Mesodermal cell (in vitro differentiated cells): ENCODE results near the gene CNTD1.

Experiments
- H3K27ac ChIP-seq: 2 replicates; pipeline ENCODE4 v1.7.0; 2013; ENCODE audit warnings: mild to moderate bottlenecking, low read depth, low read length, moderate library complexity; ENCODE audit not compliant: severe bottlenecking
- H3K36me3 ChIP-seq: 2 replicates; pipeline ENCODE4 v1.7.1; 2013; ENCODE audit warnings: mild to moderate bottlenecking, low read length, moderate library complexity; ENCODE audit not compliant: control insufficient read depth, insufficient read depth
- H3K4me1 ChIP-seq: one replicate; pipeline ENCODE4 v1.7.1; 2013; ENCODE audit warnings: mild to moderate bottlenecking, low read length; ENCODE audit not compliant: insufficient read depth, control insufficient read depth, poor library complexity, severe bottlenecking
- H3K4me3 ChIP-seq: 2 replicates; pipeline ENCODE4 v1.7.0; 2013; ENCODE audit warnings: low read length, control low read depth, mild to moderate bottlenecking; ENCODE audit not compliant: insufficient read depth, poor library complexity, severe bottlenecking; ENCODE audit errors: extremely low read depth
- H3K9me3 ChIP-seq: 2 replicates; pipeline ENCODE4 v1.7.1; 2013; ENCODE audit warnings: mild to moderate bottlenecking, low read length, moderate library complexity; ENCODE audit not compliant: control insufficient read depth
- WGBS, 2 experiments: methylation state at CpG; one replicate each; pipeline ENCODE4 v1.1.5; 2013; ENCODE audit warnings: missing lambda C conversion rate in 2 of 2; ENCODE audit not compliant: insufficient coverage in 2 of 2; 5-methylcytosine and 5-hydroxymethylcytosine counted together

CNTD1 gene

DNA sequence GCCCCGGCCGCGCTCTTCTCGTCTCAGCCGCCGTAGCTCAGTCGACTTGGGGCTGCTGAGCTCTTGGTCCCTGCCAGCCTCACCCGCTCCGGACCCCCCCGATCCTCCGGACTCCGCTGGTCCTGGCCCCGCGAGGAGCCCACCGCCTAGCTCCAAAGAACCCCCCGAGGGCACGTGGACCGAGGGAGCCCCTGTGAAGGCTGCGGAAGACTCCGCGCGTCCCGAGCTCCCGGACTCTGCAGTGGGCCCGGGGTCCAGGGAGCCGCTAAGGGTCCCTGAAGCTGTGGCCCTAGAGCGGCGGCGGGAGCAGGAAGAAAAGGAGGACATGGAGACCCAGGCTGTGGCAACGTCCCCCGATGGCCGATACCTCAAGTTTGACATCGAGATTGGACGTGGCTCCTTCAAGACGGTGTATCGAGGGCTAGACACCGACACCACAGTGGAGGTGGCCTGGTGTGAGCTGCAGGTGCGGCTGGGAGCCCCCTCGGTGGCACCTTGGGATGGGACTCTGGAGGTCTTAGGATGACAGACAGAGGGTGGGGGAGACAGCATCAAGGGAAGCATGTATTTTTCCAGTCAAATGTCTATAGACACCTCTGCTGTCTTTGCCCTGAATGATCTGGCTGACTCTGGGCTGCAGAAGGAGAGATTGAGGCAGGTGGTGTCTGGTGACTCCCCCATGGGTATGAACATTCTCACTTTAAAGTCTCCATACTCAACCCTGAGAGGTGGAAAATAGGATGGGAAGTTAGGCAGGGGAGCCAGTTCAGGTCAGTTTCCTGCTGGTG is 17.6 kb upstream of the CNTD1 start:
- H3K9me3 ChIP-seq: no peaks in the 10 kb centered on the region
- peaks cover 31% of the 10 kb centered on the region for H3K4me1 ChIP-seq
- WGBS, 2 experiments: 7 to 10% methylated on average over 29 to 39 of the region's 39 CpGs
- H3K27ac ChIP-seq: no peak overlapping the region
- H3K36me3 ChIP-seq: peaks cover 42% of the 10 kb centered on the region
- peak overlapping the region; percentile 53 for H3K4me3 ChIP-seq

DNA sequence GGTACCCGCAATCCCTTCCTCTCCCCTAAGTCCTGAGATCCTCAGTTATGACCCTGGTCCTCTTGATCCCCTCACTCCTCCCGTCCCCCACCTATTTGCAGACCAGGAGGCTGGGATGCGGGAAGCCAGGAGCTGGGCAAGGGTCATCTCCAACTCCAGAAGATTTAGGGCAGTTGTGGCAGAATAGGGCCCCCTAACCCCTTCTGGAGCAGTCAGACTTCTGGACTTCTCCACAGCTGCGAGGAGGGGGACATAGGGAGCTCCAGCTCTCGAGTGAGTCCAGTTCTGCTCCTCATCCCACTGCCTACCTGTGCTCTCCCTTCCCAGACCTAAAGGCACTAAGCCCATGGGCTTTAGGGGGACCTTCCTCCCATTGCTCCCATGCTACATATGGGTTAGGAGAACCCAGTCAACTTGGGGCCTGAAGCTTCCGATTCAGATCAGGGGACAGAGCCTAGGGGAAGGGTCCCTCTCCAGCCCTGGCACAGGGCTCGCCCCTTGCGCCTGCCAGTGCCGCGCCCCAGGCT is 17.0 kb upstream of the CNTD1 start:
- Histone ChIP-seq H3K4me1 (peaks cover 31% of the 10 kb centered on the region), H3K27ac (no peak overlapping the region), H3K9me3 (no peaks in the 10 kb centered on the region), H3K4me3 (peak overlapping the region; percentile 53), H3K36me3 (peaks cover 35% of the 10 kb centered on the region)
- WGBS, 2 experiments: 86 to 90% methylated on average over 6 to 10 of the region's 10 CpGs

DNA sequence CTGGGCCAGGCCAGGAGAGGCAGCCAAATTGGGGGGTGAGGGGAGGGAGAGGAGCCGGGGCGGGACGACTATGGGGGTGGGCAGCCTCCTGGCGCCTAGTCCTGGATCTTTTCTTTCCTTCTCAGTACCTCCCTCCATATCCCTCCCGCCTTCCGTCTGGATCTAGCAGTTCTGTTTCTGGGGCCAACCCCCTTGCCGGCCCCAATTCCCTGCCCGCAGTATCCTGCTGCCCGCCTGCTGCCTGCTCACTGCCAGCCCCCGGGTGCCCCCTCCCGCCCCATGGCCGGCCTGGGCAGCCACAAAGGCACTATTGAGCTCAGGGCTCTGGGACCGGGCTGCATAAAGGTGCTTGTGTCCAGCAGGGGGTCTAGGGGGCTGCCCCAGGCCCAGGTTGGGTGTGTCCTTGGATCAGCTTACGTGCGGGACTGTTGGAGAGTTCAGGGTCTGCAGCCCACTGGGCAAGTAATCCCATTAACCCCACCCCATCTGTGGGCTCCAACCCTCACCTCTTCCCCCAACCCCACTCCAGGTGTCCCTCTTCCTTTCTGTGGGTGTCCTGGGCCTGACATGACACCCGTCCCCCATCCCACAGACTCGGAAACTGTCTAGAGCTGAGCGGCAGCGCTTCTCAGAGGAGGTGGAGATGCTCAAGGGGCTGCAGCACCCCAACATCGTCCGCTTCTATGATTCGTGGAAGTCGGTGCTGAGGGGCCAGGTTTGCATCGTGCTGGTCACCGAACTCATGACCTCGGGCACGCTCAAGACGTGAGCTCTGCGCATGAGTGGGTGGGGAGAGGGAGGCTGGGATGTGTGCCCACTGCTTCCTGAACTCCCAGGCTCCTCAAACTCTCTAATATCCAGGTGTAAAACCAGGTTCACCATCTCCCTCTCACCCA is 16.2 kb upstream of the CNTD1 start:
- no peak overlapping the region for H3K27ac ChIP-seq
- peak overlapping the region; percentile 53 for H3K4me3 ChIP-seq
- peaks cover 32% of the 10 kb centered on the region for H3K36me3 ChIP-seq
- H3K4me1 ChIP-seq: peaks cover 31% of the 10 kb centered on the region
- 84 to 85% methylated on average over 17 to 20 of the region's 29 CpGs for WGBS, 2 experiments
- no peaks in the 10 kb centered on the region for H3K9me3 ChIP-seq

DNA sequence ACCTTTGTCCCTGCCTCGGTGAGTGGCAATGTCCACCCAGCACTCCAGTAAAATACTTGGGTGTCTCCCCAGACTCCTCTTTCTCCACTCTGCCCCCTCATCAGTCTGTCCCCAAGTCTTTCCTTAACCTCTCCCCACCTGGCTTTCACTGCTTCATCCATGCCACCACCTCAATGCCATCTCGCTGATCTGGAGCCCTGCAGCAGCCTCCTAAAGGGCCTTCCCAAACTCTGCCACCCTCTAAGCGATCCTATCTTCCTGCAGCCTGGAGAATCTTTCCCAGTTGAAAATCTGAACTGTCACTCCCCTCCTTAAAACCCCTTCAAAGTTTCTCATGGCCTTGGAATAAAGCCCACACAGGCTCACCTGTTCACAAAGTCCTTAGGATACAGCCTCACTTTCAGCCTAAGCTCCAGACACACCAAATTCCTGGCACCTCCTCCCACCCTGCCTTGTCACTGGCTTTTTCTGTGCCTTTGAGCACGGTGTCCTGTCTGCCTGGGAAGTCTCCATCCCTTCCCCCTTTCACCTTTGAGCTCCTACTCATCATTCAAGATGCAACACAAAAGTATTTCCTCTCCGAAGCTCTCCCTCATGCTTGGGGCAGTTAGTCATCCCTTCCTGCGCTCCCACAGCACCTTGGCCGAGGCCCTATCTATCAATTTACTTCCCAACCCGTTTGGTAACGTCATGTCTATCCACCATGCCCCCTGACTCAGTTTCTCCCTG is 15.4 kb upstream of the CNTD1 start:
- H3K4me3 ChIP-seq: no peak overlapping the region
- H3K9me3 ChIP-seq: no peaks in the 10 kb centered on the region
- WGBS, 2 experiments: 52 to 62% methylated on average over 7 to 8 of the region's 9 CpGs
- H3K27ac ChIP-seq: no peak overlapping the region
- peaks cover 33% of the 10 kb centered on the region for H3K36me3 ChIP-seq
- peaks cover 31% of the 10 kb centered on the region for H3K4me1 ChIP-seq

DNA sequence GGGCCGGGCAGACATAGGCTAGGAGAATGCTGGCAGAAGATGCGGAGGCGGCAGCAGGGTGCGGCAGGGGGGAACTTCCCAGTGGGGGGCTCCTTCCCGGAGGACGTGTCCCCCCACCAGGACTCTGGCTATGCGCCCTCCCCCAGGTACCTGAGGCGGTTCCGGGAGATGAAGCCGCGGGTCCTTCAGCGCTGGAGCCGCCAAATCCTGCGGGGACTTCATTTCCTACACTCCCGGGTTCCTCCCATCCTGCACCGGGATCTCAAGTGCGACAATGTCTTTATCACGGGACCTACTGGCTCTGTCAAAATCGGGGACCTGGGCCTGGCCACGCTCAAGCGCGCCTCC is 14.9 kb upstream of the CNTD1 start:
- Histone ChIP-seq H3K4me1 (peaks cover 31% of the 10 kb centered on the region), H3K27ac (no peak overlapping the region)
- 85 to 86% methylated on average over 21 of the region's 22 CpGs for WGBS, 2 experiments

DNA sequence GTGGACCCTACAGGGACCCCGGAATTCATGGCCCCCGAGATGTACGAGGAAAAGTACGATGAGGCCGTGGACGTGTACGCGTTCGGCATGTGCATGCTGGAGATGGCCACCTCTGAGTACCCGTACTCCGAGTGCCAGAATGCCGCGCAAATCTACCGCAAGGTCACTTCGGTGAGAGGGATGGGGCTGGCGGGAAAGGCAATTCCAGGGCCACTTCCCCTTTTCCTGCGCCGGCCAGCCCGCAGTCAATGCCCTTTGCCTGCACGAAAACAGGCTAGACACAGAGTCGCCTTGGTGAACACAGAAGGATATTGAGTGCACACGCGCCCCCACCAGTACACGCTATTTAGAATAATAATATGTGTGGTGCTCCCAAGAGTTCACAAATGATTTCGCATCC is 14.3 kb upstream of the CNTD1 start:
- WGBS, 2 experiments: 96 to 99% methylated on average over 20 of the region's 25 CpGs
- no peak overlapping the region for H3K4me3 ChIP-seq
- no peak overlapping the region for H3K27ac ChIP-seq
- H3K36me3 ChIP-seq: peaks cover 26% of the 10 kb centered on the region
- H3K4me1 ChIP-seq: peaks cover 31% of the 10 kb centered on the region
- H3K9me3 ChIP-seq: no peaks in the 10 kb centered on the region

More for the DNA sequence above, 14.9 kb upstream of the CNTD1 start:
- Histone ChIP-seq H3K9me3 (no peaks in the 10 kb centered on the region), H3K36me3 (peaks cover 32% of the 10 kb centered on the region), H3K4me3 (no peak overlapping the region)

DNA sequence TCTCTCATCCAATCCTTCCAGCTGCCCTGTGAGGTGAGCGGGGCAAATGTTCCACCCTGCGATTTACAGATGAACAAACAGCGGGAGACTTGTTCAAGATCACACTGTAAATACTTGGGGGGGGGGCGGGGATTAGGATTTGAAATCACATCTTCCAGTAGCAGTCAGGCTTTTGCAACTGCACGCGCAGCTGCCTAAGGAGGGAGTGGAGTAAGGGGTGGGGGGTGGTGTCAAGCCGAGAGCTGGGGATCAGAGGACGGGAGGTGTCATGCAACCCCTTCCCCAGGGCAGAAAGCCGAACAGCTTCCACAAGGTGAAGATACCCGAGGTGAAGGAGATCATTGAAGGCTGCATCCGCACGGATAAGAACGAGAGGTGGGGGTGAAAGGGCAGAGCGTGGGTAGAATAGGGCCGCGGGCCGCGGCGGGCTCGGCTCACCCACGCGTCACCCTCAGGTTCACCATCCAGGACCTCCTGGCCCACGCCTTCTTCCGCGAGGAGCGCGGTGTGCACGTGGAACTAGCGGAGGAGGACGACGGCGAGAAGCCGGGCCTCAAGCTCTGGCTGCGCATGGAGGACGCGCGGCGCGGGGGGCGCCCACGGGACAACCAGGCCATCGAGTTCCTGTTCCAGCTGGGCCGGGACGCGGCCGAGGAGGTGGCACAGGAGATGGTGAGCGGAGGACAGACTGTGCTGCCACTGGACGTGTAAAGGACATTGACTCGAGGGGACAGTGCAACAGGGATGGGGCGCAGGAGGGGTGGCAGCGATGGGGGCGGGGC is 13.7 kb upstream of the CNTD1 start:
- Histone ChIP-seq H3K27ac (no peak overlapping the region), H3K9me3 (no peaks in the 10 kb centered on the region), H3K4me1 (peaks cover 31% of the 10 kb centered on the region), H3K4me3 (no peak overlapping the region), H3K36me3 (peaks cover 22% of the 10 kb centered on the region)
- 95 to 97% methylated on average over 42 to 48 of the region's 52 CpGs for WGBS, 2 experiments

DNA sequence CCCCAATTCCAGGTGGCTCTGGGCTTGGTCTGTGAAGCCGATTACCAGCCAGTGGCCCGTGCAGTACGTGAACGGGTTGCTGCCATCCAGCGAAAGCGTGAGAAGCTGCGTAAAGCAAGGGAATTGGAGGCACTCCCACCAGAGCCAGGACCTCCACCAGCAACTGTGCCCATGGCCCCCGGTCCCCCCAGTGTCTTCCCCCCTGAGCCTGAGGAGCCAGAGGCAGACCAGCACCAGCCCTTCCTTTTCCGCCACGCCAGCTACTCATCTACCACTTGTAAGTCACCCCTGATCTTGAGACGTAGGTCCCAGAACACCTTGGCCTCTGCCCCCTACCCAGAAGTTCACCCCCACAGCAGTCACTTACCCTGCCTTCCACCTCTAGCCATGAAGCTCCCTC is 11.4 kb upstream of the CNTD1 start:
- no peak overlapping the region for H3K27ac ChIP-seq
- peaks cover 19% of the 10 kb centered on the region for H3K4me1 ChIP-seq
- no peaks in the 10 kb centered on the region for H3K9me3 ChIP-seq
- H3K36me3 ChIP-seq: peaks cover 22% of the 10 kb centered on the region
- 95 to 96% methylated on average over 9 to 10 of the region's 11 CpGs for whole genome bisulfite sequencing, 2 experiments
- no peak overlapping the region for H3K4me3 ChIP-seq

DNA sequence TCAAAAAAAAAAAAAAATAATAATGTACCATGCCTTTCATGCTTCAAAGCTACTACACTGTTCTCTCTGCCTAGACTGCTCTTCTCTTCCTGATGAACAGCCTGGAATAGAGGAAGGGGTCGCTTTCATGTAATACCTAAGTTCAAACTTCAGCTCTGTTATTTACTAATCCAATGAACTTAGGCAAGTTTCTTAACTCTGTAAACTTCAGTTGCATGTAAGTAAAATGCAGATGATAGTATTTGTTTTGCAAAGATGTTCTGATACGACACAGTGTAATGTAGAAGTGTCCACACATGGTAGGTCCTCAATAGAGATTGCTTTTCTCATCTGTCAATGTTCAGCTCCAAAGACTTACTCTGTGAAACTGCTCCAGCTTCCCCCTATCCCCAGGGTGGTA is 6.7 kb upstream of the CNTD1 start:
- Histone ChIP-seq H3K9me3 (no peaks in the 10 kb centered on the region), H3K4me1 (no peaks in the 10 kb centered on the region), H3K4me3 (no peak overlapping the region), H3K36me3 (peaks cover 39% of the 10 kb centered on the region), H3K27ac (no peak overlapping the region)
- 93 to 100% methylated on average over 1 to 2 of the region's 2 CpGs for WGBS, 2 experiments

DNA sequence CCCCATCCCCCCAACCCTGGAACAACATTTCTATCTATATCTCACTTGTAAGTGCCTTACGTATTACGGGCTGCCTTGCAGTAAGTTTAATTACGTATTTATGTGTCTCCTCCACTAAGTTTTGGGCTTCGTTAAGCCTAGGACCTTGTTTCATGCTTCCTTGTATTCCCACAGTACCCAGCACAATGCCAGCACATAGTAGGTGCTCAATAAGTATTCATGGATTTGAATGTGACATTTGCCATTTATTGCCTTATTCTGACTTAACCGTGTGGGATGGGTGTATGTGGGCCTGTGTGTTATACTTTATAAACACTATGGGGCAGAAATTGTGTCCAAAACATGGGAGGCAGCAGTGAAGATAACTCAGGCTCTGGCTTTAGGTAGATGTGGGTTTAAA is 6.1 kb upstream of the CNTD1 start:
- H3K4me3 ChIP-seq: no peak overlapping the region
- peaks cover 40% of the 10 kb centered on the region for H3K36me3 ChIP-seq
- H3K9me3 ChIP-seq: no peaks in the 10 kb centered on the region
- no peak overlapping the region for H3K27ac ChIP-seq
- H3K4me1 ChIP-seq: peaks cover 2% of the 10 kb centered on the region
- 88% methylated on average over 4 of the region's 5 CpGs; no CpG with 5 or more reads in 1 of the 2 experiments for WGBS, 2 experiments
